ENCODE measurements around the gene LHFPL2. TPM values are rescaled to one million over a fixed set of nuclear protein-coding genes. Genes with fewer than 3 reads are reported as not detected.
A peak's percentile ranks its signal among the peaks of the same experiment; 100 is the strongest.

LHFPL2 gene
- polyA plus RNA-seq, 1 of the 3 experiments (the other 2 are of a cell fraction), result 10.4 TPM

DNA sequence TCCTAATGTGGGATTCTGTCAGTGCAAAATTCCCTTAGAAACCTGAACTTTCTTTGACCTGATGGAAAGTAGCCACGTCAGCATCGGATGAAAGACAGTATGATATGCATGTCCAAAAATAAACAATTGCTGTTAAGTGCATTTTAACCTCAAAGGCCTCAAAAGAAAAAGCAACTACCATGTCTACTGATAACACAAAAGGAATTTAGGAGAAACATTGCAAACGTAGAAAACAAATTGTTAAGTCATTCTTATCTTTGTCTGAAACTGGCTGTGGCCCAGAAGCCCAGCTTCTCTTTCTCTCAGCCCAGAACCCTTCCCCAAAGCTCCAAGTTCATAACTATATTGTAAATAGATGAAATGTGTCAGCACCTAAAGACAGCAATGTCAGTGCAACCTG lies 11.1 kb upstream of the LHFPL2 start:
- peaks cover 11% of the 10 kb centered on the region for H3F3A ChIP-seq (replicated peaks; ENCODE audit: insufficient read depth)
- DNase-seq, result no peak
- no peak overlapping the region for H3K9ac ChIP-seq
- no peaks in the 10 kb centered on the region for H3K36me3 ChIP-seq (replicated peaks in 1 of 2; ENCODE audit: control insufficient read depth in 1 of 2, insufficient read depth in 2 of 2, low read length in 1 of 2)
- no peak overlapping the region for H3K4me3 ChIP-seq (ENCODE audit: low read depth in 2 of 2, low read length in 1 of 2)
- TF ChIP-seq, protein P1, sequence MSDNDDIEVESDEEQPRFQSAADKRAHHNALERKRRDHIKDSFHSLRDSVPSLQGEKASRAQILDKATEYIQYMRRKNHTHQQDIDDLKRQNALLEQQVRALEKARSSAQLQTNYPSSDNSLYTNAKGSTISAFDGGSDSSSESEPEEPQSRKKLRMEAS (IDR thresholded peaks at IDR 0.05; ENCODE audit: low read depth), result no peak
- TF ChIP-seq RXRA (IDR thresholded peaks at IDR 0.05; ENCODE audit: borderline replicate concordance, low read depth) (no peak), NFIC (IDR thresholded peaks at IDR 0.05; ENCODE audit: borderline replicate concordance) (no peak), GATA2 (CRISPR knock-in tag; IDR thresholded peaks at IDR 0.05) (no peak), RCOR1 (IDR thresholded peaks at IDR 0.05; ENCODE audit: low read length) (no peak), TEAD4 (IDR thresholded peaks at IDR 0.05; ENCODE audit: borderline replicate concordance, insufficient read depth) (no peak), POLR2AphosphoS5 (IDR thresholded peaks at IDR 0.05; ENCODE audit: low read depth, low read length) (no peak), MEF2A (IDR thresholded peaks at IDR 0.05; ENCODE audit: borderline replicate concordance, low read depth) (no peak)
- TF ChIP-seq, protein P2, sequence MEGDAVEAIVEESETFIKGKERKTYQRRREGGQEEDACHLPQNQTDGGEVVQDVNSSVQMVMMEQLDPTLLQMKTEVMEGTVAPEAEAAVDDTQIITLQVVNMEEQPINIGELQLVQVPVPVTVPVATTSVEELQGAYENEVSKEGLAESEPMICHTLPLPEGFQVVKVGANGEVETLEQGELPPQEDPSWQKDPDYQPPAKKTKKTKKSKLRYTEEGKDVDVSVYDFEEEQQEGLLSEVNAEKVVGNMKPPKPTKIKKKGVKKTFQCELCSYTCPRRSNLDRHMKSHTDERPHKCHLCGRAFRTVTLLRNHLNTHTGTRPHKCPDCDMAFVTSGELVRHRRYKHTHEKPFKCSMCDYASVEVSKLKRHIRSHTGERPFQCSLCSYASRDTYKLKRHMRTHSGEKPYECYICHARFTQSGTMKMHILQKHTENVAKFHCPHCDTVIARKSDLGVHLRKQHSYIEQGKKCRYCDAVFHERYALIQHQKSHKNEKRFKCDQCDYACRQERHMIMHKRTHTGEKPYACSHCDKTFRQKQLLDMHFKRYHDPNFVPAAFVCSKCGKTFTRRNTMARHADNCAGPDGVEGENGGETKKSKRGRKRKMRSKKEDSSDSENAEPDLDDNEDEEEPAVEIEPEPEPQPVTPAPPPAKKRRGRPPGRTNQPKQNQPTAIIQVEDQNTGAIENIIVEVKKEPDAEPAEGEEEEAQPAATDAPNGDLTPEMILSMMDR (IDR thresholded peaks at IDR 0.05), result no peak
- TF ChIP-seq, protein P3, sequence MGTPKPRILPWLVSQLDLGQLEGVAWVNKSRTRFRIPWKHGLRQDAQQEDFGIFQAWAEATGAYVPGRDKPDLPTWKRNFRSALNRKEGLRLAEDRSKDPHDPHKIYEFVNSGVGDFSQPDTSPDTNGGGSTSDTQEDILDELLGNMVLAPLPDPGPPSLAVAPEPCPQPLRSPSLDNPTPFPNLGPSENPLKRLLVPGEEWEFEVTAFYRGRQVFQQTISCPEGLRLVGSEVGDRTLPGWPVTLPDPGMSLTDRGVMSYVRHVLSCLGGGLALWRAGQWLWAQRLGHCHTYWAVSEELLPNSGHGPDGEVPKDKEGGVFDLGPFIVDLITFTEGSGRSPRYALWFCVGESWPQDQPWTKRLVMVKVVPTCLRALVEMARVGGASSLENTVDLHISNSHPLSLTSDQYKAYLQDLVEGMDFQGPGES (IDR thresholded peaks at IDR 0.05; ENCODE audit: low read depth, low read length), result no peak
- TF ChIP-seq, protein P4, sequence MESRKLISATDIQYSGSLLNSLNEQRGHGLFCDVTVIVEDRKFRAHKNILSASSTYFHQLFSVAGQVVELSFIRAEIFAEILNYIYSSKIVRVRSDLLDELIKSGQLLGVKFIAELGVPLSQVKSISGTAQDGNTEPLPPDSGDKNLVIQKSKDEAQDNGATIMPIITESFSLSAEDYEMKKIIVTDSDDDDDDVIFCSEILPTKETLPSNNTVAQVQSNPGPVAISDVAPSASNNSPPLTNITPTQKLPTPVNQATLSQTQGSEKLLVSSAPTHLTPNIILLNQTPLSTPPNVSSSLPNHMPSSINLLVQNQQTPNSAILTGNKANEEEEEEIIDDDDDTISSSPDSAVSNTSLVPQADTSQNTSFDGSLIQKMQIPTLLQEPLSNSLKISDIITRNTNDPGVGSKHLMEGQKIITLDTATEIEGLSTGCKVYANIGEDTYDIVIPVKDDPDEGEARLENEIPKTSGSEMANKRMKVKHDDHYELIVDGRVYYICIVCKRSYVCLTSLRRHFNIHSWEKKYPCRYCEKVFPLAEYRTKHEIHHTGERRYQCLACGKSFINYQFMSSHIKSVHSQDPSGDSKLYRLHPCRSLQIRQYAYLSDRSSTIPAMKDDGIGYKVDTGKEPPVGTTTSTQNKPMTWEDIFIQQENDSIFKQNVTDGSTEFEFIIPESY (IDR thresholded peaks at IDR 0.05; ENCODE audit: borderline replicate concordance, low read depth), result no peak
- ChIA-PET CTCF (interaction anchor here (1.3 to 1.6 kb wide), 2 partner anchors 10 to 72 kb away, joined by 3 to 6 read pairs; partner anchors contain the start of gene LHFPL2), POLR2A (no interaction called here)
- 62% methylated on average over 3 of the region's 3 CpGs for WGBS (ENCODE audit: low lambda C conversion rate)
- no peak overlapping the region for H2AFZ ChIP-seq (ENCODE audit: low read depth)
- no peaks in the 10 kb centered on the region for H3K79me2 ChIP-seq (ENCODE audit: insufficient read depth)
- peak overlapping the region in 1 of 2 experiments; percentile 18; a peak in 1 of 4 replicates for H3K27ac ChIP-seq (ENCODE audit: low read depth in 2 of 2, low read length in 1 of 2)
- H3K27me3 ChIP-seq (ENCODE audit: insufficient read depth), result no peaks in the 10 kb centered on the region
- no peaks in the 10 kb centered on the region for H3K9me3 ChIP-seq
- H4K20me1 ChIP-seq (ENCODE audit: insufficient read depth), result no peaks in the 10 kb centered on the region
- H3K4me1 ChIP-seq (ENCODE audit: control insufficient read depth in 1 of 2, insufficient read depth in 2 of 2, low read depth in 1 of 2, low read length in 1 of 2), result peaks cover 0 to 2% of the 10 kb centered on the region in 2 experiments; a peak in 1 of 4 replicates
- H3K4me2 ChIP-seq, result no peak overlapping the region
- H3K9me2 ChIP-seq, result no peaks in the 10 kb centered on the region

DNA sequence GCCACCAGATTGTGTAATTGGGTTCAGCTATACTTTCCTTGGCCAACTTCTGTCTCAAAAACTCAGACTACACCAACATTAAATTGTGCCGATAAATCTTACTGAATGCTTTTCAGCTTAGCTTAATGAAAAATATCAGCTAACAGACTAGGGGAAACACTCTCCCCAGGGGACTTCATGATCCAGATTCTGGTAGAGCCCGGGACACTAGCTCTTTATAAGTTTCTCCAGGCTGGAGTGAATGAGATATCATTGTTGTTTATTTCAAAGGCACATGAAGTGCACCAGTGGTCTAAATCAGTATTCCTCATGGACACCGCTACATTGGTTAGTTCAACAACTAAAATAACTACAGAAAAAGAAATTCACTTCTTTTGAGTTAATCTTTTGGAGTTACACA lies 10.5 kb upstream of the LHFPL2 start:
- no peaks in the 10 kb centered on the region for H4K20me1 ChIP-seq (ENCODE audit: insufficient read depth)
- no peaks in the 10 kb centered on the region for H3K9me3 ChIP-seq
- H3K4me2 ChIP-seq, result no peak overlapping the region
- H3F3A ChIP-seq (replicated peaks; ENCODE audit: insufficient read depth), result peaks cover 14% of the 10 kb centered on the region
- no peaks in the 10 kb centered on the region for H3K9me2 ChIP-seq
- no peak overlapping the region for H3K4me3 ChIP-seq (ENCODE audit: low read depth in 2 of 2, low read length in 1 of 2)
- CTCF ChIA-PET, result interaction anchor here (1.3 to 1.6 kb wide), 2 partner anchors 10 to 72 kb away, joined by 3 to 6 read pairs; partner anchors contain the start of gene LHFPL2
- no peaks in the 10 kb centered on the region for H3K27me3 ChIP-seq (ENCODE audit: insufficient read depth)
- H3K27ac ChIP-seq (ENCODE audit: low read depth in 2 of 2, low read length in 1 of 2), result no peak overlapping the region
- POLR2A ChIA-PET, result no interaction called here
- no peak overlapping the region for H3K9ac ChIP-seq
- H3K79me2 ChIP-seq (ENCODE audit: insufficient read depth), result no peaks in the 10 kb centered on the region
- H3K4me1 ChIP-seq (ENCODE audit: control insufficient read depth in 1 of 2, insufficient read depth in 2 of 2, low read depth in 1 of 2, low read length in 1 of 2), result peaks cover 0 to 2% of the 10 kb centered on the region in 2 experiments; a peak in 1 of 4 replicates
- H3K36me3 ChIP-seq (replicated peaks in 1 of 2; ENCODE audit: control insufficient read depth in 1 of 2, insufficient read depth in 2 of 2, low read length in 1 of 2), result no peaks in the 10 kb centered on the region
- WGBS (ENCODE audit: low lambda C conversion rate), result 100% methylated on average over 3 of the region's 3 CpGs
- H2AFZ ChIP-seq (ENCODE audit: low read depth), result no peak overlapping the region
- no peak for DNase-seq
- TF ChIP-seq GATA2 (CRISPR knock-in tag; IDR thresholded peaks at IDR 0.05), result no peak
- TF ChIP-seq RXRA (IDR thresholded peaks at IDR 0.05; ENCODE audit: borderline replicate concordance, low read depth), result no peak
- TF ChIP-seq, protein P2 (IDR thresholded peaks at IDR 0.05), result no peak
- TF ChIP-seq NRF1 (IDR thresholded peaks at IDR 0.05; ENCODE audit: low read depth, low read length), result no peak
- no peak for TF ChIP-seq RAD21 (IDR thresholded peaks at IDR 0.05; ENCODE audit: low read length)
- no peak for TF ChIP-seq FOSL2 (IDR thresholded peaks at IDR 0.05; ENCODE audit: borderline replicate concordance, low read depth)
- TF ChIP-seq, protein P1 (IDR thresholded peaks at IDR 0.05; ENCODE audit: low read depth), result no peak
- no peak for TF ChIP-seq FOXJ3 (CRISPR knock-in tag; IDR thresholded peaks at IDR 0.05)
